ENCODE data around the gene PRSS3.
"Not testable (repeated sequence)": the region's sequence is repeated elsewhere in the genome, so short reads cannot be mapped to it uniquely, and the experiment has no call there.

The PRSS3 gene

DNA sequence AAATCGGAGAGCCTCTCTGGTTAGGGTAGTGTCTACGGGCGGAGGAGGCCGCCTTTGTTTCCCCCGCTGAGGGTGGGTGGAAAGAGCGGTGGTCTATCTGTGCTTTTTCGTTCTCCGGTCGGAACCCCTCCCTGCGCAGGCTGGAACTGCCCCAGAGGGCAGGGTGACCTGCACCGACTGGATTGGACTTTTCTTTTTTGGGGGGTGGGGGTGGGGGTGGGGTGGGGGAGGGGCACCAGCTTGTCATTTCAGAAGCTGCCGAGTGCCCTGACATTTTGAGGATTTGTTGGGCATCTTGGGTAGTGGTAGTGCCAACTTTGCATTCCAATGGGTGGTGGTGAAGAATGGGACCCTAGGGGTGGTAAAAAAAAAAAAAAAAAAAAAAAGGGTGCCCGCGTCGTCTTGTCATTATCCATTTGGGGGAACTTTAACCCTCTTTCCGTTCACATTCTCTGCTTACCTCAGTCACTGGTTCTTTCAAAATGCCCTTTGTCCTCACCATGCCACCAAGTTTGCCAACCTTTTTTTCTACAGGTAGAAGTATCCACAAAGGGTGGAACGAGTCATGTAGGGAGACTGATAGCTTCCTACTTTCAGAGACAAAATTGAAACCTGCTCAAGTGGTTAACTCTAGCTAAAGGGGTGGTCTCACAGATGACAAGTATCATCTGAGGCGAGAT, 22.9 kb downstream of the PRSS3 start:
- no peak for DNase-seq (ENCODE audit: low read depth)

GRCh38 chr9:33818847-33819500, 23.6 kb downstream of the PRSS3 start:
- DNase-seq (ENCODE audit: low read depth), result no peak

DNA sequence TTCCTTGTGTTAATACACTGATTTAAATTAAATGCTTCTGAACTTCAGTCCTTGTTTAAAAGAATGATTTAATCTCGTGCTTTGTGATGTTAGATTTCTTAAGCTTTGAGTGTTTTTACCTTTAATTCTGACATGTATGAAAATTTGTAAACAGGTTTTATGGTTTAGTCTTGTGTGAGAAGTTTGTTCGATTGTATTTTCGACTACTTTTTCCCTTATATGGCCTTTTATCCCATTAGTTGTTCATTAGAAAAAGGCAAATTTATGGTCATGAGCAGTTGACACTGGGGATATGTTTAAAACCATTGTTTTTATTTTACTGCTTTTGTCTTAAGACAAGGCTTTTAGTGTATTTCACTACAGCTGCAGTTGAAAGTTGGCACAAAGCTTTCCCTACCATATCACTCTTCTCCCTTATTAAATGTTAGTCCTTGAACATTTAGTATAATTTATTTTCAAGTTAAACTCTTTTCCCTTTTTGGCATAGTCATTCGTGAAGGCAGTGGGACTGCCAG, 24.9 kb downstream of the PRSS3 start:
- DNase-seq (ENCODE audit: low read depth), result no peak

GRCh38 chr9:33823801-33824200, 28.4 kb downstream of the PRSS3 start:
- DNase-seq (ENCODE audit: low read depth), result no peak

DNA sequence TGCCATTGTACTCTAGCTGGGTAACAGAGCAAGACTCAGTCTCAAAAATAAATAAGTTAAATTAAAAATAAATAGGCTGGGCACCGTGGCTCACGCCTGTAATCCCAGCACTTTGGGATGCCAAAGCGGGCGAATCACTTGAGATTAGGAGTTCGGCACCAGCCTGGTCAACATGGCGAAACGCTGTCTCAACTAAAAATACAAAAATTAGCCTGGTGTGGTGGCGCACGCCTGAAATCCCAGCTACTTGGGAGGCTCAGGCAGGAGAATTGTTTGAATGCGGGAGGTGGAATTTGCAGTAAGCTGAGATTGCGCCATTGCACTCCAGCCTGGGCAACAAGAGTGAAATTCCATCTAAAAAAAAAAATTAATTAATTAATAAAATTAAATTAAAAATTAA, 31.9 kb downstream of the PRSS3 start:
- DNase-seq (ENCODE audit: low read depth), result not testable (repeated sequence)

DNA sequence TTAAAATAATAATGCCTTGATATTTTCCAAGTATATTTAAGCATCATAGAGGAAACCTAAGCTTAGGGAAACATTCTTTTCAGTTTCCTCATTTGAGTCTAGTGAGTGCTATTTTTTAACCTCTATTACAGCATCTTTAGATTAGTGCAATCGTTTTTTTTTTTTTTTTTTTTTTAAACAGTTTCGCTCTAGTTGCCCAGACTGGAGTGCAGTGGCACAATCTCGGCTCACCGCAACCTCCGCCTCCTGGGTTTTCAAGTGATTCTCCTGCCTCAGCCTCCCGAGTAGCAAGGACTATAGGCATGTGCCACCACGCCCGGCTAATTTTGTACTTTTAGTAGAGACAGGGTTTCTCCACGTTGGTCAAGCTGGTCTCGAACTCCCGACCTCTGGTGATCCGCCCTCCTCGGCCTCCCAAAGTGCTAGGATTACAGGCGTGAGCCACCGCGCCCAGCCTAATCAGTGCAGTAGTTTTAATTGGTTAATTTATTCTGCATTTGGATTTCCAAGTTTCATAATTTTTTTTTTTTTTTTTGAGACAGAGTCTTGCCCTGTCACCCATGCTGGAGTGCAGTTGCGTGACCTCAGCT, 34.4 kb downstream of the PRSS3 start:
- DNase-seq (ENCODE audit: low read depth), result not testable (repeated sequence)

DNA sequence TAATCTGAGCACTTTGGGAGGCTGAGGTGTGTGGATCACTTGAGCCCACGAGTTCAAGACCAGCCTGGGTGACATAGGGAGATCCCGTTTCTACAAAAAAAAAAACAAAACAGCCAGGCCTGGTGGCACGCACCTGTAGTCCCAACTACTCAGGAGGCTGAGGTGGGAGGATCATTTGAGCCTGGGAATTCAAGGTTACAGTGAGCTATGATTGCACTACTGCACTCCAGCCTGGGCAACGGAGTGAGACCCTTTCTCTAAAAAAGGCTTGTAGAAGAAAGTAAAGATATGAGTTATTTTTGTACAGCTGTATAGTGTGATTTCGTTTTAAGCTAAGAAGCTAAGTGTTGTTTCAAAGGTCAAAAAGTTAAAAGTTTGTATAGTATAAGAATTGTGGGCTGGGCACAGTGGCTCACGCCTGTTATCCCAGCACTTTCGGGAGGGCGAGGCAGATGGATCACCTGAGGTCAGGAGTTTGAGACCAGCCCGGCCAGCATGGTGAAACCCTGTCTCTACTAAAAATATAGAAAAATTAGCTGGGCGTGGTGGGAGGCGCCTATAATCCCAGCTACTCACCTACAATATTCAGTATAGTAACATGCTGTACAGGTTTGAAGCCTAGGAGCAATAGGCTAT, 40.4 kb downstream of the PRSS3 start:
- no peak for DNase-seq (ENCODE audit: low read depth)

DNA sequence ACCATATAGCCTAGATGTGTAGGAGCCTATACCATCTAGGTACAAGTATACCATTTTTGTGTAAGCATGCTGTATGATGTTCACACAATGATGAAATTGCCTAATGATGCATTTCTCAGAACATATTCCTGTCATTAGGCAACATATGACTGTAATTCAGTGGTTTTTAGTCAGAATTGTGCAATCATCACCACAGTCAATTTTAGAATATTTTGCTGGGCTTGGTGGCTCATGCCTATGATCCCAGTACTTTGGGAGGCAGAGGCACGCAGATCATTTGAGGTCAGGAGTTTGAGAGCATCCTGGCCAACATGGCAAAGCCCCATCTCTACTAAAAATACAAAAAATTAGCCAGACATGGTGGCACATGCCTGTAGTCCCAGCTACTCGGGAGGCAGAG, 40.9 kb downstream of the PRSS3 start:
- DNase-seq (ENCODE audit: low read depth), result not testable (repeated sequence)

GRCh38 chr9:33837138-33837537, 41.8 kb downstream of the PRSS3 start:
- DNase-seq (ENCODE audit: low read depth), result no peak

DNA sequence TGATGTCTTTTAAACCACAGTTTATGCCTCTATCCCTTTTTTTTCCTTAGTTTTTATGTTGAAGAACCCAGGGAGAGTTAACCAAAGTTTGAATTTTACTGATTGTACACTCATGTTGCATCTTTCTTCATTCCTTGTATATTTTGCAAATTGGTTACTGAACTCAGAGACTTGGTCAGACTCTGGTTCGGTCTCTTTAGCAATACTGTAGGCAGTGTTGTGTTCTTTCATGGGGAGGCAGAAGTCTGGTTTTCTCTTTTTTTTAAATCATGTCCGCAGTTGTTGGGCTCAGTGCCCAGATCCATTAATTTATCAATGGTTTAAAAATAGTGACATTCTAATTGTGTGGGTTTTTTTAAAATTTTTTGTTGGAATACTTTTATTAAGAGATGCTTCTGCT, 45.0 kb downstream of the PRSS3 start:
- DNase-seq (ENCODE audit: low read depth), result no peak

- no peak for DNase-seq (ENCODE audit: low read depth)
Measured at GRCh38 chr9:33843312-33843961, 48.1 kb downstream of the PRSS3 start.

GRCh38 chr9:33846231-33846630, 50.9 kb downstream of the PRSS3 start:
- DNase-seq (ENCODE audit: low read depth), result no peak

- DNase-seq (ENCODE audit: low read depth), result not testable (repeated sequence)
Measured at GRCh38 chr9:33847894-33848205, 52.5 kb downstream of the PRSS3 start.
